NT2/D1 (cell line): Measurements from ENCODE around the gene GPR78.

Source experiments
- DNase-seq: peaks from one replicate; pipeline ENCODE4 v3.0.0-alpha.2; 2011; ENCODE audit warnings: low read depth, low spot score
- H3K27me3 ChIP-seq: 2 replicates; pipeline ENCODE4 v1.6.0; 2011; ENCODE audit warnings: mild to moderate bottlenecking; ENCODE audit not compliant: insufficient read length, insufficient read depth
- H3K36me3 ChIP-seq: 2 replicates; pipeline ENCODE4 v1.6.1; 2011; ENCODE audit warnings: mild to moderate bottlenecking, low read length, mixed read lengths; ENCODE audit not compliant: insufficient read depth, insufficient read length
- H3K4me1 ChIP-seq: 2 replicates; pipeline ENCODE4 v1.5.1; 2011; ENCODE audit not compliant: insufficient read depth, insufficient read length
- H3K4me3 ChIP-seq: 2 replicates; pipeline ENCODE4 v1.5.1; 2011; ENCODE audit warnings: low read depth; ENCODE audit not compliant: insufficient read length
- H3K9ac ChIP-seq: 2 replicates; pipeline ENCODE4 v1.6.0; 2011; ENCODE audit warnings: low read depth; ENCODE audit not compliant: insufficient read length
- H3K9me3 ChIP-seq: 2 replicates; pipeline ENCODE4 v1.5.1; 2011; ENCODE audit warnings: mild to moderate bottlenecking, low read length; ENCODE audit not compliant: insufficient read depth
- SUZ12 ChIP-seq: IDR thresholded peaks from 2 replicates; pipeline ENCODE4 v1.6.1; 2011; ENCODE audit not compliant: insufficient read length, insufficient read depth; ENCODE audit errors: extremely low read depth
- YY1 ChIP-seq: IDR thresholded peaks from 2 replicates; pipeline ENCODE4 v1.6.1; 2011; ENCODE audit not compliant: insufficient read length, insufficient read depth
- ZNF274 ChIP-seq: IDR thresholded peaks from 2 replicates; pipeline ENCODE4 v1.6.1; 2011; ENCODE audit warnings: mild to moderate bottlenecking, low read depth, low read length

The GPR78 gene

DNA sequence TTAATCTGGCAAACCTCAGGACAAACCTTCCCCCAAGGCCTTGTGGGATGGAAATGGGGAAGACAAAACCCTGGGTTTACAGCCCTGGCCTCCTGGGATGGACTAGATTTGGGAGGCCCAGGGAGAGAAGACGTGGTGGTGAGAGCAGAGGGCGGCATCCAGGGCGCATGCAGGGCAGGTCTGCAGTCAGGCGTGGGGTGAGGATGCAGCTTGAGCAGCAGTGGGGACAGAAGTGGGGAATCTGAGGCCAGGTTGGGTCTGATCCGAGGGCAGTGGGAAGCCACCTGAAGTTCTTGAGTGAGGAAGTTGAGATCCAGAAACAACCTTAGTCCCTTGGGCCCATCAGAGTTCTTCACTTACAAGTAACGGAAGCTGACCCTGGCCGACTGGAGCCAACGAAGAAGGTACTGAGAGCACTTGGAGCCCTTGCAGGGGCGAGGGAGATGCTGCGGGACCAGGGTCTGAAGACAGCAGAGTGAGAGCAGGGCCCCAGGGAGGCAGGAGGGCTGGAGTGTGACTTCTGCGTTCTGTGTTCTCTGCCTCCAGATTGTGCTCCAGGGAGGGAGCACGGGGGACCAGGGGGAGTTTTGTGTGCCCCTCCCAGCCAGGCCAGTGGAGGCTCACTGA is 42.0 kb upstream of the GPR78 start:
- Histone ChIP-seq H3K27me3 (no peaks in the 10 kb centered on the region), H3K36me3 (no peaks in the 10 kb centered on the region), H3K4me3 (no peak overlapping the region), H3K9me3 (peaks cover 8% of the 10 kb centered on the region; the same call in 1 of the 2 replicates), H3K9ac (no peak overlapping the region), H3K4me1 (peaks cover 7% of the 10 kb centered on the region)
- DNase-seq = no peak
- TF ChIP-seq SUZ12 (no peak), ZNF274 (no peak), YY1 (no peak)

DNA sequence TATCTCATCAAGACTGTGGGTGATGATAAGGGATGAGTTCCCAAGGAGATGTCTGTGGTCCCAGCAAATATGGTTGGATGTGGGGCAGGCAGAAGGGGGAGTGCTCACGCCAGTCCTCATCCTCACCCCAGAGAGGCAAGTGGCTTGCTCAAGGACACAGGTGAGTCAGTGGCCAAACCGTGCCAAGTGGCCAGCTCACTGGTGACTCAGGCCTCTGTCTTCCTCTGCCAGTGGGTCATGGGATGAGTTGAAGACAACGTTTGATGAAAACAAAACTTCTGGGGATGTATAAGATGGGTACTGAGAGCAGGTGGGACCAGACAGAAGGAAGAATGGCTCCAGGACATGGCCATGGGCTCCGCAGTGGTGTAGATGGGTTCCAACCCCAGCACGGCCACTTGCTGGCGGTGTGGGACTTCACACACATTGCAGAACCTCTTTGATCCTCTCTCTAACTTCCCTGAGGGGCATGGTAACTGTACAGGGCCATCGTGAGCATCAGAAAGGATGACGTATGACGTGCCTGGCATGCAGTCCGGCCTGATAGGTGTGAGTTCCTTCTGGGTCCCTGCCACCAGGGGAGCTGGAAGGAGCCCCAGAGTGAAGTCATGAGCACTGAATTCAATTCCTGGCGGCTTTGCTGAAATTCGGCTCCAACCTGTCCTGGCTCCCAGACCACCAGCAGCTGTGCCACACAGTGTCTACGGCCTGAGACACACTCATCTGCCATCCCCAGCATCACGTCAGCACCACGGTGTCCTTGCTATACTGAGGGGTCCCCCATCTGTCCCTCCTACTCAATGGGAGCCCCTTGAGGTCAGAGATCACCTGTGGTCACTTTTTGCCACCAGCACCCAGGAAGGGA is 41.3 kb upstream of the GPR78 start:
- peaks cover 7% of the 10 kb centered on the region for H3K4me1 ChIP-seq

DNA sequence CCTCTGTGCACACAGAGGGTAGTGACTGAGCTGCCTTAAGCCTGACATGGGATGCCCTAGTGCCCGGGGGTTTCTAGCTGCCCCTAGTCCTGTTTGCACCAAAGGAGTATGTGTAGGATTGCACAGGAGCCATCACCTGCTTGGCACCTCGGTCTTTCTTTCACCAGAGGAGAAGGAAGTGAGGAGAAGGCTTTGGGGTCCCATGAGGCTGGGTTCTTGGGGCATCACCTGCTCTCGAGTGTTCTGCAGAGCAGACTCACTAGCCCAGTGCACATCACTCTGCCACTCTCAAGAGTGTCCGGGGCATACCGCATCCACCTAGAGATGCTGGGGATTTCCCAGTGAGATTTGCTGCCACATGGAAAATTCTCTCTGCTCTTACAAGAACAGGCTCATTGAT is 40.5 kb upstream of the GPR78 start:
- H3K4me3 ChIP-seq = no peak overlapping the region
- H3K4me1 ChIP-seq = peaks cover 7% of the 10 kb centered on the region
- H3K9me3 ChIP-seq = peaks cover 8% of the 10 kb centered on the region; the same call in 1 of the 2 replicates
- no peak overlapping the region for H3K9ac ChIP-seq
- TF ChIP-seq SUZ12 (no peak), YY1 (no peak), ZNF274 (no peak)
- DNase-seq = no peak
- H3K36me3 ChIP-seq = no peaks in the 10 kb centered on the region
- no peaks in the 10 kb centered on the region for H3K27me3 ChIP-seq

More for the DNA sequence above, 41.3 kb upstream of the GPR78 start:
- no peak overlapping the region for H3K9ac ChIP-seq
- no peak for DNase-seq
- TF ChIP-seq YY1 (no peak), SUZ12 (no peak), ZNF274 (no peak)
- no peaks in the 10 kb centered on the region for H3K36me3 ChIP-seq
- no peak overlapping the region for H3K4me3 ChIP-seq
- H3K9me3 ChIP-seq = peaks cover 8% of the 10 kb centered on the region; the same call in 1 of the 2 replicates
- H3K27me3 ChIP-seq = no peaks in the 10 kb centered on the region

DNA sequence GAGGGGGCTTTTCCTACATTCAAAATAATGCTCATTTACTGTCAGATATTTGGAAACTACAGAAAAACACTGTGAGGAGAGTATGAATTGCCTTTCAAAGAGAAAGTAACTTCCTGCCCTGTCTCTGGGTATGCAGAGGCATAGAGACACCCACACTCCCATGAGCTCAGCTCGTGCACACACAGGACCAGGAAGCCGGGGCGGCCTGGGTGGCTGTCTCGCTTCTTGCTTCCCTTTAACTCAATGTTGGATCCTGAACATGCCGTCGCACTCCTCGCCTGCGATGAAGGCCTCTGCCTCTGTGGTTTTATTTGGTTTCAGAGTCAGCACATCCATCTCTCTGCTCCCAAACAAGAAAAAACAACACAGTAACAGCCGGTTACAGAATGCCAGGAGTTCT is 40.1 kb upstream of the GPR78 start:
- no peak overlapping the region for H3K4me3 ChIP-seq
- no peak overlapping the region for H3K9ac ChIP-seq
- H3K4me1 ChIP-seq = peaks cover 7% of the 10 kb centered on the region
- DNase-seq = no peak
- H3K36me3 ChIP-seq = no peaks in the 10 kb centered on the region
- TF ChIP-seq SUZ12 = no peak
- TF ChIP-seq YY1 = no peak
- H3K27me3 ChIP-seq = no peaks in the 10 kb centered on the region
- peaks cover 5% of the 10 kb centered on the region; the same call in 1 of the 2 replicates for H3K9me3 ChIP-seq

DNA sequence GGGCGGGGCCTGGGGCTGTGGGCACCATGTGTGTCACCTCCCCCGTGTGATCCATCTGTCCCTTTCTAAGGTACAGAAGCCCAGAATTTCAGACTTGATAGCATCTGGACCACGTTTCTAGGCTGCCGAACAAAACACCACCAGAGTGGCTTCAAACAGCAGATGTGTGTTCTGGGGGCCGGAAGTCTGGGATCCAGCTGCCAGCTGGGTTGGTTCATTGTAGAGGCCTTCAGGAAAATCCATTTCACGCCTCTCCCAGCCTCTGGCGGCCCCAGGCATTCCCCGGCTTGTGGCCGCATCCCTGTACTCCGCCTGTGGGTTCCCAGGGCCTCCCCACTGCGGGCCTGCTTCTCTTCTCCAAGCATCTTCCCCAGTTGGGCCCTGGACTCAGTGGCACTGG is 39.6 kb upstream of the GPR78 start:
- H3K4me1 ChIP-seq = peaks cover 10% of the 10 kb centered on the region
- no peak for DNase-seq
- H3K27me3 ChIP-seq = no peaks in the 10 kb centered on the region
- no peaks in the 10 kb centered on the region for H3K9me3 ChIP-seq
- TF ChIP-seq YY1 (no peak), SUZ12 (no peak), ZNF274 (no peak)
- H3K36me3 ChIP-seq = no peaks in the 10 kb centered on the region
- no peak overlapping the region for H3K9ac ChIP-seq
- no peak overlapping the region for H3K4me3 ChIP-seq

DNA sequence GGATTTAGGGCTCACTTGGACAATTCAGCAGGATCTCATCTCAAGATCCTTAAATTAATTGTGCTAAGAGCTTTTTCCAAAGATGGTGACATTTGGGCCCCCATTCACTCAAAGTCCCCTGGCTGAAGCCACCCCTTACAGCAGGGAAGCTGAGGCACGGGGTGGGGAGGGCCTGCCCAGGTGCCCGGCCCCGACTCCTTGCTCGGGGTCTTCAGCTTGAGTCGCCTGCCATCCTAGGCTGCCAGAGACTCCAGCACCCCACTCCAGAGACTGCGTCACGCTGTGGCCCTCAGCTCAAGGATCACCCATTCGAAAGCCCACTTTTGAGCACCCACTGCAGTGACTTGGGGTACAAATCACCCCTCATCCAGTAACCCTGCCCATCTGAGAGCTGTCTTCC is 39.2 kb upstream of the GPR78 start:
- Histone ChIP-seq H3K27me3 (no peaks in the 10 kb centered on the region), H3K4me3 (no peak overlapping the region), H3K9me3 (no peaks in the 10 kb centered on the region), H3K9ac (no peak overlapping the region), H3K36me3 (no peaks in the 10 kb centered on the region), H3K4me1 (peaks cover 10% of the 10 kb centered on the region)
- DNase-seq = no peak
- TF ChIP-seq YY1 (no peak), SUZ12 (no peak), ZNF274 (no peak)

DNA sequence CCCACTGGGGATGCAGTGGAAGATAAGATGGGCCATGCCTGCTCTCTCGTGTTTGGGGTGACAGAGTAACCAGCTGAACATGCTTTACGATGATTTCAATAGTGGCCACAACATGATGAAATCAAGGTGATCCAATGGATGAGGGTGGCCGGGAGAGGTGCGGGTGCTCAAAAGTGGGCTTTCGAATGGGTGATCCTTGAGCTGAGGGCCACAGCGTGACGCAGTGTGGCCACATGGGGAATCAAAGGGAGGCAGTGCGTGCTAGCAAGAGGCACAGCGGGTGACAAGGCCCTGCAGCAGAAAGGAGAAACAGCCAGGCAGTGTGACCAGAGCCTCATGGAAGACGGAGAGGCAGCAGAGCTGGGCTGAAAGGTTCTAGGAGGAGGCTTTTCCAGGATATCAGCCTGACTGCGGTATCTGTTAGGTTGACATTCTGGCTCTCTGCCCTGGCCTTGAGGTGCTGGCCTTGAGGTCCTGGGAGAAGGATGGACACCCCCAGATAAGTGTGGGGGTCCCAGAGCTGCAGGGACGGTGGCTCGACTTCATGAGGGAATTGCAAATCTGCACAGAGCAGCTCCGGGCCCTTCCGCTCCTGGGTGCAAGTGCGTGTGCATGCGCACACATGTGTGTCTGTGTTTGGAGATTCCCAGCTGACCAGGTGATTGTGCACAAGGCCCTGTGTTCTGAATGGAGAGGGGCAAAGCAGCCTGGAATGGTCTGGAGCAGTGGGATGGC is 38.0 kb upstream of the GPR78 start:
- peaks cover 10% of the 10 kb centered on the region for H3K4me1 ChIP-seq
- no peak overlapping the region for H3K9ac ChIP-seq
- TF ChIP-seq SUZ12 (no peak), YY1 (no peak), ZNF274 (no peak)

More for the DNA sequence above, 38.0 kb upstream of the GPR78 start:
- Histone ChIP-seq H3K27me3 (no peaks in the 10 kb centered on the region), H3K4me3 (no peak overlapping the region), H3K9me3 (no peaks in the 10 kb centered on the region), H3K36me3 (no peaks in the 10 kb centered on the region)
- no peak for DNase-seq
